GM12892 (cell line): Measurements from ENCODE around the gene ABR.
"Not testable (repeated sequence)": the region's sequence is repeated elsewhere in the genome, so short reads cannot be mapped to it uniquely, and the experiment has no call there.

Experiments
- DNase-seq: peaks from one replicate; pipeline ENCODE4 v3.0.0; 2011; ENCODE audit not compliant: insufficient read length
- FAIRE-seq: peaks from 2 replicates; lab custom pipeline; 2011; peaks lifted over from hg19 to GRCh38; lab: Jason Lieb, UNC
- POLR2A ChIP-seq: IDR thresholded peaks from 2 replicates; pipeline ENCODE4 v1.6.1; 2011; ENCODE audit warnings: low read depth, low read length, control low read depth
- POLR2AphosphoS5 ChIP-seq: IDR thresholded peaks from 2 replicates; pipeline ENCODE4 v1.6.1; 2011; ENCODE audit warnings: low read depth, low read length, control low read depth
- TAF1 ChIP-seq: IDR thresholded peaks from 2 replicates; pipeline ENCODE4 v1.6.1; 2011; ENCODE audit warnings: low read depth, mild to moderate bottlenecking, control low read depth, low read length, borderline replicate concordance

Gene ABR

GRCh38 chr17:1047879-1048470 lies 131.8 kb downstream of the ABR start:
- FAIRE-seq (no peak), DNase-seq (no peak)
- TF ChIP-seq POLR2AphosphoS5 (no peak), TAF1 (no peak), POLR2A (no peak)

DNA sequence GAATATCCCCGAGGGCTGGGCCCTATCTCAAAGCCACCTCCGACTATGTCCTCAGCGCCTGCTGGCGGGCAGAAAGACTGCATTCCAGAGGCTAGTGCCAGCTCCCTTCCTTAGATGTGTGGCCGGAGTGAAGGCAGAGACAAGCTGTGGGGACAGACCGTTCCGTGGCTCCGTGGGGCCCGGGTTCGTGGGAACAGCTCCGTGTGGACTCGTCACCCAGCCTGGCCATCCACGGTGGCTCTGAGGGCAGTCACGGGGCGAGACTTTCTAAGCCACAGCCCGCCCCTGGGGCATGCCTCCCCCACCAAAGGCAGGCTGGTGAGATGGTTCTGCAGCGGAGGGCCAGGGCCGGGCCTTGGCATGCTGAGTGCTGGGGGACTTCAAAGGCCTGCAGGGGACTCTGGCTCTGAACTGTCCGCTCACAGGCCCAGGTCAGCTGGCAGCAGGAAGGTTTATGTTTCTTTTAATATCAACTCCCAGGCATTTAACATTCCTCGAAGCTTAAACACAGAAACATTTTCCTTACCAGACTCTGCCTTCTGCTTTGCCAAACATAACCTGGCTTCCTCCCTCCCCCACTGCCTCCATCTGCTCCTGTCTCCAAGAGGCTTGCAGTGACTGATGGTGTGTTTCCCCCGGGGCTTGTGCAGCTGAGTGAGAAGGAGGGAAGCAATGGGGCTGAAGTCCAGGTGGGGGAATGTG lies 132.5 kb downstream of the ABR start:
- no peak for DNase-seq

DNA sequence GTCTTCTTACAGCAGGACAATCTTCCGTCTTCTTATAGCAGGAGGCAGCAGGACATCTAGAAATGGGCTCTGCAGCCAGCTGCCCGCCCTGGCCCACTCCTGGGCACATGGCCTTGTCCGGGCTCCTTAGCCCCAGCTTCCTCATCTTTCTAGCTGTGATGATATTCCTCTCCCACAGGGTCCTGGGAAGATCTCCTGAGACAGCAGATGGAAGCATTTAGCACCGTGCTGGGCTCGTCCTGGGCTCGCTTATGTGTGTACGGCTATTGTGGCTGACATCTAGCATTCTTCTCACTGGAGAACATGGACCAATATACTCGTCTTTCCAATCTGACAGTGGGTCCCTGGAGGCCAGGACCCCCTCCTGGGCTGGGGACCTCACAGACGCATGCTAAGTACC lies 134.3 kb downstream of the ABR start:
- FAIRE-seq (no peak), DNase-seq (no peak)
- no peak for TF ChIP-seq POLR2AphosphoS5
- TF ChIP-seq POLR2A = no peak
- no peak for TF ChIP-seq TAF1

More for the DNA sequence above, 132.5 kb downstream of the ABR start:
- no peak for TF ChIP-seq POLR2A
- FAIRE-seq = no peak

GRCh38 chr17:1044387-1045009 lies 135.3 kb downstream of the ABR start:
- not testable (repeated sequence) for FAIRE-seq, DNase-seq

DNA sequence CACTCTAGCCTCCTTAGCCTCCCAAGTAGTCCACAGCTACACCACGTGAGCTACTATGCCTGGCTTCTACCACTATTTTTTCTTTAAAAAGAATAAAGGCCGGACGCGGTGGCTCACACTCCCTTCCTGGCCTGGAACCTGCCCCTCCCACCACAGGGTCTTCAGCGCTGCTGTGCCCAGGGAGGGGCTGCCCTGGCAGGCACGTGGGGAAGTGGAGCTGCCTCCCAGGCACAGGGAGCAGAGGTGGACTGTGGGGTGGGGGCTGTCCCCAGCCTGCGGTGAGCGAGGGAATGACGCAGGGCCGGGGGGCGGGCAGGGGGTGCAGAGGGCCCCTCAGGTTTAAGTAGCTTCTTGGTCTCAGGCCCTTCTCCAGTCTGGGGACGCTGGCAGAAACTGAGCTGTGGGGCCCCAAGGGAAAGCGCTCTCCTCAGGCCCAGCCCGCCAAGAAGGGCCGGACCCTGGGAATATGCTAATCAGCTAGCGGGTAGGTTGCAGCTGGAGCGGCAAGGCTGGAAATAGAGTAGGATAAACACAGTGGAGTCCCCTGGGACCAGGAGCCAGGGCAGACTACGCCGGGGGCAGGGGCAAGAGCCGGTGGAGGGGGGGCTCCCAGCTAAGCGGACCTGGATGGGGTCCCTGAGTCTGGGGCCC lies 136.1 kb downstream of the ABR start:
- no peak for TF ChIP-seq POLR2A
- no peak for DNase-seq
- FAIRE-seq = no peak

GRCh38 chr17:1042486-1042885 lies 137.3 kb downstream of the ABR start:
- TF ChIP-seq TAF1 (no peak), POLR2AphosphoS5 (no peak), POLR2A (no peak)
- FAIRE-seq (no peak), DNase-seq (no peak)

DNA sequence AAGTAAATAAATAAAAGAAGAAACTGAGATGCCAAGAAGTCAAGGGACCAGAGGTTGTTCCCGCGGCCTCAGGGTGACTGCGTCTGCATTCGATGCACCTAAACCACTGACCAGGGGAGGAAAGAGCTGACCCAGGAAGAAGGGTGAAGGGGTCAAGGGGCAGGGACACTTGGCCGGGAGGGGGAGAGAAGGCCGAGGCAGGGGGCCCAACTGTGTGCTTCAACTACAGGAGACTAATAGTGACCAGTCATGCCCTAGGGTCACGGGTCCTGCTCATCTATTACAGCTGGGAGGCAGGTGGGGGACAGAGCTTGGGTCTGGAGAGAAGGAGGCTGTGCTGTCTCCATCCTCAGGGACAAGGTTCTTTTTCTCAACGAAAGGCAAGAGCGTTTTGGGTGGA lies 138.0 kb downstream of the ABR start:
- TF ChIP-seq POLR2A (no peak), TAF1 (no peak), POLR2AphosphoS5 (no peak)
- DNase-seq = no peak
- FAIRE-seq = no peak

- TF ChIP-seq TAF1 (no peak), POLR2A (no peak)
- DNase-seq = no peak
- no peak for FAIRE-seq
Measured at GRCh38 chr17:1040216-1040600, 139.6 kb downstream of the ABR start.

GRCh38 chr17:1039511-1040215 lies 140.1 kb downstream of the ABR start:
- DNase-seq (no peak), FAIRE-seq (no peak)
- TF ChIP-seq TAF1 (no peak), POLR2A (no peak), POLR2AphosphoS5 (no peak)

DNA sequence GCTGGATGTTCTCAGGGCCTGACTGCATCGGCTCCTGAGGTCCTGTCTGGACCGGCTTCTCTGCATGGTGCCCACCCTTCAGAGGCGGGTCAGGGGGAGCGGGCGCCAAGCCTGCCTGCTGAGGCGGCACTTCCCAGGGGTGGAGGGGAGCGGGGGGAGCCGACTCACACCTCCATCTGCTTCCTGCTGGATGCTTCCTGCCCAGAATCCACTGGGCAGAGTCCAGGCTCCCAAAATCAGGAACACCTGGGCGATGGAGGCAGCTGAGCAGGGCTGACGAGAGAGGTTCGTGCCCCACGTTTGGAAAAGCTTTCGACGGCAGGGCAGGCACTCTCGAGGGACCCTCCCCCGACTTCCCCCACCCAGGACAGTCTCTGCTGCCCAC lies 140.7 kb downstream of the ABR start:
- TF ChIP-seq TAF1 (no peak), POLR2A (no peak), POLR2AphosphoS5 (no peak)
- DNase-seq (no peak), FAIRE-seq (no peak)

DNA sequence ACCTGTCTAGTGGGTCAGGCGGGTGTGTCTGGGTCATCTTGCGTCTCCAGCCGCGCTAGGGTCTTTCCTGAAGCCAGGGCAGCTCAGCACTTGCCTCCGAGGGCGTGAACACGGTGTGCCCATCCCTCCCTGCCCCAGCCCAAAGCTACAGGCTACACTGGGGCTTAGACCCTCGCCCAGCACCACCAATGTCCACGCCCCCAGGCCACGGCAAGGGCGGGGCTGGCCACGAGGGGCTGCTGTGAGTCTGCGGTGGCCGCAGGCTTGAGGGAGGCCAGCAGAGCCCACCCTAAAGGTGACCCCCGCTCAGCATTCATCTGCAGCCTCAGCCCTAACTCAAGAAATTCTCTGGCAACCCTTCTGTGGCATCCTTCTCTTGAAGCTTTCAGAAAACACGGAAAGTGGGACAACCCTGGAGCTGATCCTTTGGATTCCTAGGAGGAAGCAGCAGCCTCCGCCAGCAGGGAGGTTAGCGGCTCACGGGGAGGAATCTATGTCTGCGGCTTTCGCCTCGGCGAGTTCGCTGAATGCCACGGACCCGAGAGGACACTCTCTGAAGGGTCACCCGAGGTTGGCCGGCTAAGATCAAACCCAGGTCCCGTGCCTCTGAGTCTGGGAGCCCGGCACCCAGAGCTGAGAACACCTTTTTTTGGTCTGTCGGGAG lies 141.2 kb downstream of the ABR start:
- FAIRE-seq (no peak), DNase-seq (no peak)
- TF ChIP-seq POLR2AphosphoS5 (no peak), TAF1 (no peak), POLR2A (no peak)
